ENCODE results near the gene MYDGF.

DNA sequence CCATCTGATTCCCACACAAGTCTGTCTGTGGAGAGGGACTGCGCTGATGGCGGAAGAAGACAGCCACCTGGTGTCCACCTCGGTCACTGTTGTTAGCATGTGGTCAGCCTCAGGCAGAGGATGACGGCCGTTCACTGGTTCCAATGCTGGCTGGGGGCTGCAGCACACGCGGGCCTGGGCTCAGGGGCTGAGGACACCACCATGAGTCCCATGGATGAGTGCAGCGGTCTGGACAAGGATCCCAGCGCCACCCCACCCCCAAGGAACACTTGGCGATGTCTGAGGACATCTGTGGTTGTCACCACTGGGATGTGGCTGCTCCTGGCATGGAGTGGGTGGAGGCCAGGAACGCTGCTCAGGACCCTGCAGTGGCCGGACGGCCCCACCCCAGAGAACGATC, 42.6 kb upstream of the MYDGF start:
- TF ChIP-seq, protein P1, sequence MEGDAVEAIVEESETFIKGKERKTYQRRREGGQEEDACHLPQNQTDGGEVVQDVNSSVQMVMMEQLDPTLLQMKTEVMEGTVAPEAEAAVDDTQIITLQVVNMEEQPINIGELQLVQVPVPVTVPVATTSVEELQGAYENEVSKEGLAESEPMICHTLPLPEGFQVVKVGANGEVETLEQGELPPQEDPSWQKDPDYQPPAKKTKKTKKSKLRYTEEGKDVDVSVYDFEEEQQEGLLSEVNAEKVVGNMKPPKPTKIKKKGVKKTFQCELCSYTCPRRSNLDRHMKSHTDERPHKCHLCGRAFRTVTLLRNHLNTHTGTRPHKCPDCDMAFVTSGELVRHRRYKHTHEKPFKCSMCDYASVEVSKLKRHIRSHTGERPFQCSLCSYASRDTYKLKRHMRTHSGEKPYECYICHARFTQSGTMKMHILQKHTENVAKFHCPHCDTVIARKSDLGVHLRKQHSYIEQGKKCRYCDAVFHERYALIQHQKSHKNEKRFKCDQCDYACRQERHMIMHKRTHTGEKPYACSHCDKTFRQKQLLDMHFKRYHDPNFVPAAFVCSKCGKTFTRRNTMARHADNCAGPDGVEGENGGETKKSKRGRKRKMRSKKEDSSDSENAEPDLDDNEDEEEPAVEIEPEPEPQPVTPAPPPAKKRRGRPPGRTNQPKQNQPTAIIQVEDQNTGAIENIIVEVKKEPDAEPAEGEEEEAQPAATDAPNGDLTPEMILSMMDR (conservative IDR thresholded peaks at IDR 0.05): no peak
- no peak for TF ChIP-seq ZFX (IDR thresholded peaks at IDR 0.05)

All from C4-2B (cell line).